Measurements from ENCODE around the gene CCDC69.

The CCDC69 gene

GRCh38 chr5:151155775-151156506 is 68.0 kb downstream of the CCDC69 start:
- peak overlapping the region; percentile 83 for H2BK120ac ChIP-seq (ENCODE audit: low read depth, low read length)
- peak overlapping the region; percentile 56 to 97 for H3K4me3 ChIP-seq (ENCODE audit: insufficient read depth in 1 of 2, low read depth in 1 of 2, low read length in 2 of 2)
- H3K27ac ChIP-seq (ENCODE audit: low read length, poor library complexity, severe bottlenecking) = peak overlapping the region; percentile 94
- peak; percentile 71 for DNase-seq
- H3K4ac ChIP-seq (ENCODE audit: low read depth in 1 of 2, low read length in 2 of 2) = peak overlapping the region; percentile 88 to 97
- peak overlapping the region; percentile 70 to 88 for H3K18ac ChIP-seq (ENCODE audit: low read depth in 1 of 2, low read length in 2 of 2)
- peak overlapping the region; percentile 95 for H3K9ac ChIP-seq (ENCODE audit: low read length)
- H2BK15ac ChIP-seq (ENCODE audit: low read depth, poor library complexity, severe bottlenecking) = peak overlapping the region; percentile 84
- H3K4me1 ChIP-seq (ENCODE audit: control insufficient read depth, insufficient read depth, low read depth, low read length) = peaks cover 29% of the 10 kb centered on the region
- no peak overlapping the region for H2BK5ac ChIP-seq (ENCODE audit: low read depth, low read length, poor library complexity, severe bottlenecking)
- H3K9me3 ChIP-seq (ENCODE audit: control insufficient read depth, low read length) = no peaks in the 10 kb centered on the region
- peak overlapping the region; percentile 49 to 76 for H2BK12ac ChIP-seq (ENCODE audit: low read length in 2 of 2)
- peak overlapping the region; percentile 4 to 88 for H3K14ac ChIP-seq (ENCODE audit: low read length in 2 of 2)
- no peaks in the 10 kb centered on the region for H3K79me1 ChIP-seq (replicated peaks; ENCODE audit: low read length, poor library complexity, severe bottlenecking)
- peak overlapping the region; percentile 90 for H4K8ac ChIP-seq (ENCODE audit: low read length)
- peaks cover 0 to 12% of the 10 kb centered on the region in 2 experiments for H3K36me3 ChIP-seq (ENCODE audit: control insufficient read depth in 1 of 2, insufficient read depth in 2 of 2, low read depth in 1 of 2, low read length in 2 of 2)
- H3K23ac ChIP-seq (ENCODE audit: low read length in 2 of 2) = peak overlapping the region in 1 of 2 experiments; percentile 16
- no peak overlapping the region for H2AFZ ChIP-seq (ENCODE audit: low read depth, low read length)
- 29% methylated on average over 9 of the region's 9 CpGs for WGBS
- H2AK5ac ChIP-seq (ENCODE audit: low read length, severe bottlenecking) = peak overlapping the region; percentile 85
- H3K27me3 ChIP-seq (ENCODE audit: control insufficient read depth in 1 of 2, insufficient read depth in 1 of 2, low read length in 2 of 2) = no peaks in the 10 kb centered on the region
- peak overlapping the region; percentile 88 for H3K4me2 ChIP-seq (ENCODE audit: low read length, poor library complexity, severe bottlenecking)
- peak overlapping the region; percentile 95 for H4K91ac ChIP-seq (ENCODE audit: low read length)

GRCh38 chr5:151154931-151155774 is 68.7 kb downstream of the CCDC69 start:
- WGBS = 67% methylated on average over 6 of the region's 9 CpGs
- H2BK15ac ChIP-seq (ENCODE audit: low read depth, poor library complexity, severe bottlenecking) = no peak overlapping the region
- peak overlapping the region; percentile 88 for H3K4me2 ChIP-seq (ENCODE audit: low read length, poor library complexity, severe bottlenecking)

GRCh38 chr5:151153766-151154272 is 70.1 kb downstream of the CCDC69 start:
- Histone ChIP-seq H2BK120ac (ENCODE audit: low read depth, low read length) (no peak overlapping the region), H3K18ac (ENCODE audit: low read depth in 1 of 2, low read length in 2 of 2) (no peak overlapping the region), H3K27me3 (ENCODE audit: control insufficient read depth in 1 of 2, insufficient read depth in 1 of 2, low read length in 2 of 2) (no peaks in the 10 kb centered on the region), H2AK5ac (ENCODE audit: low read length, severe bottlenecking) (no peak overlapping the region), H2BK12ac (ENCODE audit: low read length in 2 of 2) (no peak overlapping the region), H3K36me3 (ENCODE audit: control insufficient read depth in 1 of 2, insufficient read depth in 2 of 2, low read depth in 1 of 2, low read length in 2 of 2) (peaks cover 0 to 12% of the 10 kb centered on the region in 2 experiments), H3K4me1 (ENCODE audit: control insufficient read depth, insufficient read depth, low read depth, low read length) (peaks cover 40% of the 10 kb centered on the region), H4K8ac (ENCODE audit: low read length) (no peak overlapping the region), H3K4me2 (ENCODE audit: low read length, poor library complexity, severe bottlenecking) (no peak overlapping the region), H2AFZ (ENCODE audit: low read depth, low read length) (no peak overlapping the region), H3K27ac (ENCODE audit: low read length, poor library complexity, severe bottlenecking) (no peak overlapping the region), H3K4ac (ENCODE audit: low read depth in 1 of 2, low read length in 2 of 2) (no peak overlapping the region), H4K91ac (ENCODE audit: low read length) (no peak overlapping the region), H3K9ac (ENCODE audit: low read length) (no peak overlapping the region), H2BK15ac (ENCODE audit: low read depth, poor library complexity, severe bottlenecking) (no peak overlapping the region), H3K23ac (ENCODE audit: low read length in 2 of 2) (no peak overlapping the region), H3K79me1 (replicated peaks; ENCODE audit: low read length, poor library complexity, severe bottlenecking) (no peaks in the 10 kb centered on the region), H2BK5ac (ENCODE audit: low read depth, low read length, poor library complexity, severe bottlenecking) (no peak overlapping the region), H3K9me3 (ENCODE audit: control insufficient read depth, low read length) (no peaks in the 10 kb centered on the region), H3K4me3 (ENCODE audit: insufficient read depth in 1 of 2, low read depth in 1 of 2, low read length in 2 of 2) (no peak overlapping the region), H3K14ac (ENCODE audit: low read length in 2 of 2) (no peak overlapping the region)
- peak; percentile 42 for DNase-seq
- WGBS = 100% methylated on average over 1 of the region's 3 CpGs

More at GRCh38 chr5:151154931-151155774, 68.7 kb downstream of the CCDC69 start:
- Histone ChIP-seq H2BK120ac (ENCODE audit: low read depth, low read length) (peak overlapping the region; percentile 52), H3K27me3 (ENCODE audit: control insufficient read depth in 1 of 2, insufficient read depth in 1 of 2, low read length in 2 of 2) (no peaks in the 10 kb centered on the region), H2AFZ (ENCODE audit: low read depth, low read length) (no peak overlapping the region), H4K91ac (ENCODE audit: low read length) (peak overlapping the region; percentile 6), H3K9me3 (ENCODE audit: control insufficient read depth, low read length) (no peaks in the 10 kb centered on the region), H2BK12ac (ENCODE audit: low read length in 2 of 2) (peak overlapping the region in 1 of 2 experiments; percentile 10), H3K27ac (ENCODE audit: low read length, poor library complexity, severe bottlenecking) (peak overlapping the region; percentile 94), H3K4ac (ENCODE audit: low read depth in 1 of 2, low read length in 2 of 2) (peak overlapping the region; percentile 42 to 82), H3K4me1 (ENCODE audit: control insufficient read depth, insufficient read depth, low read depth, low read length) (peaks cover 36% of the 10 kb centered on the region), H2BK5ac (ENCODE audit: low read depth, low read length, poor library complexity, severe bottlenecking) (no peak overlapping the region), H3K79me1 (replicated peaks; ENCODE audit: low read length, poor library complexity, severe bottlenecking) (no peaks in the 10 kb centered on the region), H3K4me3 (ENCODE audit: insufficient read depth in 1 of 2, low read depth in 1 of 2, low read length in 2 of 2) (peak overlapping the region in 1 of 2 experiments; percentile 97), H3K23ac (ENCODE audit: low read length in 2 of 2) (no peak overlapping the region), H3K18ac (ENCODE audit: low read depth in 1 of 2, low read length in 2 of 2) (peak overlapping the region; percentile 46 to 55), H4K8ac (ENCODE audit: low read length) (no peak overlapping the region), H3K36me3 (ENCODE audit: control insufficient read depth in 1 of 2, insufficient read depth in 2 of 2, low read depth in 1 of 2, low read length in 2 of 2) (peaks cover 0 to 12% of the 10 kb centered on the region in 2 experiments), H2AK5ac (ENCODE audit: low read length, severe bottlenecking) (peak overlapping the region; percentile 72), H3K9ac (ENCODE audit: low read length) (peak overlapping the region; percentile 95), H3K14ac (ENCODE audit: low read length in 2 of 2) (peak overlapping the region in 1 of 2 experiments; percentile 49)
- no peak for DNase-seq

GRCh38 chr5:151153300-151153699 is 70.6 kb downstream of the CCDC69 start:
- Histone ChIP-seq H3K4me2 (ENCODE audit: low read length, poor library complexity, severe bottlenecking) (no peak overlapping the region), H2AK5ac (ENCODE audit: low read length, severe bottlenecking) (no peak overlapping the region), H3K23ac (ENCODE audit: low read length in 2 of 2) (no peak overlapping the region), H2BK12ac (ENCODE audit: low read length in 2 of 2) (no peak overlapping the region), H3K9me3 (ENCODE audit: control insufficient read depth, low read length) (no peaks in the 10 kb centered on the region), H3K27ac (ENCODE audit: low read length, poor library complexity, severe bottlenecking) (no peak overlapping the region), H2AFZ (ENCODE audit: low read depth, low read length) (no peak overlapping the region), H3K27me3 (ENCODE audit: control insufficient read depth in 1 of 2, insufficient read depth in 1 of 2, low read length in 2 of 2) (no peaks in the 10 kb centered on the region), H3K18ac (ENCODE audit: low read depth in 1 of 2, low read length in 2 of 2) (no peak overlapping the region), H3K79me1 (replicated peaks; ENCODE audit: low read length, poor library complexity, severe bottlenecking) (no peaks in the 10 kb centered on the region), H3K4ac (ENCODE audit: low read depth in 1 of 2, low read length in 2 of 2) (no peak overlapping the region), H2BK5ac (ENCODE audit: low read depth, low read length, poor library complexity, severe bottlenecking) (no peak overlapping the region), H4K91ac (ENCODE audit: low read length) (no peak overlapping the region), H2BK120ac (ENCODE audit: low read depth, low read length) (no peak overlapping the region), H3K4me1 (ENCODE audit: control insufficient read depth, insufficient read depth, low read depth, low read length) (peaks cover 41% of the 10 kb centered on the region), H3K4me3 (ENCODE audit: insufficient read depth in 1 of 2, low read depth in 1 of 2, low read length in 2 of 2) (no peak overlapping the region), H3K14ac (ENCODE audit: low read length in 2 of 2) (no peak overlapping the region), H2BK15ac (ENCODE audit: low read depth, poor library complexity, severe bottlenecking) (no peak overlapping the region), H4K8ac (ENCODE audit: low read length) (no peak overlapping the region), H3K9ac (ENCODE audit: low read length) (peak overlapping the region; percentile 54), H3K36me3 (ENCODE audit: control insufficient read depth in 1 of 2, insufficient read depth in 2 of 2, low read depth in 1 of 2, low read length in 2 of 2) (peaks cover 3 to 15% of the 10 kb centered on the region in 2 experiments)
- WGBS = 98% methylated on average over 2 of the region's 3 CpGs
- DNase-seq = no peak
